Adrenal gland (tissue), 12 donors: ENCODE measurements around the gene ROBO2. TPM values are rescaled to one million over a fixed set of nuclear protein-coding genes. Genes with fewer than 3 reads are reported as not detected.

Source experiments
- DNase-seq, 7 donors: peaks; one replicate each; pipeline ENCODE4 v3.0.0-alpha.2; 2019 to 2020
- H3K27ac ChIP-seq, 5 donors: fragments of 200-600 bp; sonication (generic) in 4 of 5; 1 replicate in 3 of 5; 2 replicates in 2 of 5; pipeline versions ENCODE4 v1.5.1 to v1.8.0; 2016 to 2020; ENCODE audit warnings: mild to moderate bottlenecking in 1 of 5
- H3K27me3 ChIP-seq: fragments of 200-600 bp; 2 replicates; pipeline ENCODE4 v1.8.0; 2021
- H3K36me3 ChIP-seq, 2 donors: fragments of 200-600 bp; replicated peaks in 1 of 2; 1 replicate in 1 of 2; 2 replicates in 1 of 2; pipeline versions ENCODE4 v1.5.1 to v1.8.0; 2018 to 2022
- H3K4me1 ChIP-seq, 2 donors: fragments of 200-600 bp; replicated peaks in 1 of 2; 1 replicate in 1 of 2; 2 replicates in 1 of 2; pipeline versions ENCODE4 v1.5.1 to v1.8.0; 2018 to 2021
- H3K4me3 ChIP-seq, 4 donors: fragments of 200-600 bp; sonication (generic) in 3 of 4; one replicate each; pipeline ENCODE4 v1.5.1; 2016 to 2018
- H3K9me3 ChIP-seq, 3 donors: fragments of 200-600 bp; sonication (generic) in 1 of 3; replicated peaks in 1 of 3; 1 replicate in 2 of 3; 2 replicates in 1 of 3; pipeline versions ENCODE4 v1.5.1 to v1.8.0; 2016 to 2021
- POLR2A ChIP-seq, 2 donors: fragments of 450-650 bp; IDR thresholded peaks; one replicate each; pipeline ENCODE4 v1.6.1; 2017; ENCODE audit warnings: antibody characterized with exemption in 2 of 2, mild to moderate bottlenecking in 2 of 2, moderate library complexity in 1 of 2
- WGBS, 4 donors: extraction: QIAGEN DNeasy Blood & Tissue Kit in 2 of 4; methylation state at CpG; one replicate each; pipeline versions ENCODE4 v1.1.5 to v1.1.7; 2013 to 2017; 5-methylcytosine and 5-hydroxymethylcytosine counted together
- intact Hi-C, 2 donors: fragments of 100-400 bp; cut with DNase I; formaldehyde crosslinking; loops; one replicate each; pipeline versions ENCODE4 v1.14.1 to v1.15.0; 2022 to 2023
- polyA plus RNA-seq, 3 donors: library from polyadenylated mRNA; stranded (reverse); fragments of 200-250 nt in 2 of 3; fragments of 350-450 nt in 1 of 3; fragmentation: Illumina TruSeq in 1 of 3; extraction: RNeasy Lipid Tissue Mini Kit (QIAGEN cat#74804) in 1 of 3; gene quantifications; one replicate each; pipeline ENCODE4 v1.2.3, GENCODE V29; 2013 to 2014
- total RNA-seq, 9 donors: library from RNA; depleted of rRNA in 4 of 9; stranded (reverse); fragments of >200 nt in 4 of 9; fragments of 120-200 nt in 1 of 9; fragmentation: NEBNext Ultra II Directional in 1 of 9; extraction: Animal tissue kit (Norgen Biotek cat#: 25700) in 1 of 9; gene quantifications; one replicate each; pipeline versions ENCODE4 v1.1.0 to v1.2.4, GENCODE V29; 2013 to 2023
- TF ChIP-seq, protein P1 (sequence below), 6 experiments: fragments of 450-650 bp in 4 of 6; fragments of 200-600 bp in 2 of 6; sonication (generic) in 1 of 6; IDR thresholded peaks; 1 replicate in 5 of 6; 2 replicates in 1 of 6; pipeline versions ENCODE4 v1.5.1 to v1.8.0; 2016 to 2021; ENCODE audit warnings: antibody characterized with exemption in 6 of 6, mild to moderate bottlenecking in 2 of 6, moderate library complexity in 1 of 6
- donor health status: healthy with polysubstance abuse.
- donor health status: Bipolar disorder and iron deficiency.
- donor health status: DM: yes; HTN: yes; CAD: no.
- donor health status: DM: no; HTN: no; CAD: no.
- donor health status: DM: no; HTN: no; CAD: no.
- donor health status: DM: yes; HTN: yes; CAD: no.

The ROBO2 gene
- total and polyA plus RNA-seq, 12 donors, result 0.30 to 9.9 (median 2.5) TPM; not detected in 1

DNA sequence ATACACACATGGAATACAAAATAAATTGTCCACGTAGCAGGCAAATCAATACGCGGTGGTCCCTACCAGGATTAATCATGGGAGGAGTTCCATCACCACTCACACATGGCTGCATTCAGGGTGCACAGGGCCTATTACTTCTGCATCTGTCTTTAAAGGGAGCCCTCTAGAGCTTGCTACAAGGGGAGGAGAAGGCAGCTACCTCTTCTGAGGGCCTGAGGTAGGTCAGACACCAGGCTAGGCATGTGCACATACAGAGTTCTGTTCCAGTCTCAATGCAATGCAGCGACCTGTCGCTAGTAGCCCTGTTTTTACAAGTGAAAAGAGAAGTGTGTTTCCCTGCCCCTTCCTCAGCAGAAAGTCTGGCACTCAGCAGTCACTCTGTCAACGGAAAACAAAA lies 102.7 kb downstream of the ROBO2 start:
- H3K9me3 ChIP-seq, result no peaks in the 10 kb centered on the region
- no peak overlapping the region for H3K4me3 ChIP-seq
- TF ChIP-seq POLR2A (IDR thresholded peaks at IDR 0.05), result no peak
- TF ChIP-seq, protein P1, sequence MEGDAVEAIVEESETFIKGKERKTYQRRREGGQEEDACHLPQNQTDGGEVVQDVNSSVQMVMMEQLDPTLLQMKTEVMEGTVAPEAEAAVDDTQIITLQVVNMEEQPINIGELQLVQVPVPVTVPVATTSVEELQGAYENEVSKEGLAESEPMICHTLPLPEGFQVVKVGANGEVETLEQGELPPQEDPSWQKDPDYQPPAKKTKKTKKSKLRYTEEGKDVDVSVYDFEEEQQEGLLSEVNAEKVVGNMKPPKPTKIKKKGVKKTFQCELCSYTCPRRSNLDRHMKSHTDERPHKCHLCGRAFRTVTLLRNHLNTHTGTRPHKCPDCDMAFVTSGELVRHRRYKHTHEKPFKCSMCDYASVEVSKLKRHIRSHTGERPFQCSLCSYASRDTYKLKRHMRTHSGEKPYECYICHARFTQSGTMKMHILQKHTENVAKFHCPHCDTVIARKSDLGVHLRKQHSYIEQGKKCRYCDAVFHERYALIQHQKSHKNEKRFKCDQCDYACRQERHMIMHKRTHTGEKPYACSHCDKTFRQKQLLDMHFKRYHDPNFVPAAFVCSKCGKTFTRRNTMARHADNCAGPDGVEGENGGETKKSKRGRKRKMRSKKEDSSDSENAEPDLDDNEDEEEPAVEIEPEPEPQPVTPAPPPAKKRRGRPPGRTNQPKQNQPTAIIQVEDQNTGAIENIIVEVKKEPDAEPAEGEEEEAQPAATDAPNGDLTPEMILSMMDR (IDR thresholded peaks at IDR 0.05), result no peak
- no peak overlapping the region for H3K27ac ChIP-seq
- DNase-seq, result no peak
- 53 to 86% (median 70%) methylated on average over 6 of the region's 6 CpGs for WGBS, 4 donors
- intact Hi-C loops, result no loop called here
- no peaks in the 10 kb centered on the region for H3K4me1 ChIP-seq
- H3K27me3 ChIP-seq, result no peaks in the 10 kb centered on the region
- H3K36me3 ChIP-seq, result no peaks in the 10 kb centered on the region

DNA sequence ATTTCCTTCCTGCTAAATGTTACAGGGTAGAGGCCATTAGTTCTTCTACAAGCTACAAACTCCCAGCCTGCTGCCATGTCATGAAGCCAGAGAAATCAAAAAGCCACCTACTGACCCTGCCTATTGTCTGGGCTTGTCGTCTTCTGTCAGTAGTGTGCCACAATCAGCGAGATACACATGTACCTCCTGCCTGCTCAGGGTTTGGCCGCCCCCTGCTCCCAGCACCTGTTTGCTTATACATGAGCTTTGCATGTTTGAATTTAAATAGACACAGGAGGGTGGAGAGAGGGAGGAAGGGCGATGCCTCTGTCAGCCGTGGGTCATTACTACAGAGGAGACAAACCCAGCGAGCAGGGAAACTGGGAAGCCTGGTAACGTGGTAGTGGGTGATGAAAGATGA lies 106.1 kb downstream of the ROBO2 start:
- intact Hi-C loops, result no loop called here
- no peak overlapping the region for H3K4me3 ChIP-seq

DNA sequence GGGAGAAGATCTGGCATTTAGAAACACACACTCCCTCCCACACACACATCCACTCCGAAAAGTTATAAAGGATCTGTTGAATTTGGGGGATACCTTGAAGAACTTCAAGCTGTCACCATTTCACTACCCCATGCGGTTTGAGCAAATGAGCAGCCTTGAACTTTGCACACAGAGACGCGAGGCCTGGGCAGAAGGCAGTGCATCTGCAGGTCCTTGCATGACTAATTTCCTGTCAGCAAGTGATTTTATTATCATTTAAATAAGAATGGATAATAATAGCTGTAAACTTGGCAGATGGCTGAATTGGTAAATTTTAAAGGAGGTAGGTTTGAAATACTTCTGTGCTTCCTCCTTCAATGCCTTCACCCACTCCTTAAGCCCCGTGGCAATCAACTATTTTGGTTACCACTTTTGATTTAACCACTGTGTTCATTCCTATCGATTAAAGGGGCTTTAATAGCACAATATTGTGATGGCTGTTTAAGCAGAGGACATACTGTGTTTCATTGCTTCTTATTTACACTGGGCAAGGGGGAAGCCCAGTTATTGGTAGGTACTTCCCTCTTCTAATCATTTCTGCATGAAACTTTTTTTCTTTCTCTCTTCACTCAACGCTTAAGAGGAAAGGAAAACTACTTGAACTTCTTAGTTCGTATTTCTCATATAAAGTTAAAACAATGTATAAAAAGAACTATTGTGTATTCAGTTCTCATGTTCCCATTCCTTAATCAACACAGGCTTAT lies 108.1 kb downstream of the ROBO2 start:
- no peaks in the 10 kb centered on the region for H3K36me3 ChIP-seq
- 48 to 56% (median 55%) methylated on average over 8 of the region's 8 CpGs for WGBS, 4 donors
- intact Hi-C loops, result no loop called here
- H3K27me3 ChIP-seq, result no peaks in the 10 kb centered on the region
- no peaks in the 10 kb centered on the region for H3K4me1 ChIP-seq
- no peak for DNase-seq
- no peak for TF ChIP-seq POLR2A (IDR thresholded peaks at IDR 0.05)
- TF ChIP-seq, protein P1 (IDR thresholded peaks at IDR 0.05), result no peak
- H3K4me3 ChIP-seq, result no peak overlapping the region
- H3K27ac ChIP-seq, result no peak overlapping the region
- no peaks in the 10 kb centered on the region for H3K9me3 ChIP-seq

More for the DNA sequence above, 106.1 kb downstream of the ROBO2 start:
- Histone ChIP-seq H3K4me1 (no peaks in the 10 kb centered on the region), H3K27ac (no peak overlapping the region), H3K9me3 (no peaks in the 10 kb centered on the region), H3K36me3 (no peaks in the 10 kb centered on the region), H3K27me3 (no peaks in the 10 kb centered on the region)
- TF ChIP-seq POLR2A (IDR thresholded peaks at IDR 0.05), result no peak
- TF ChIP-seq, protein P1 (IDR thresholded peaks at IDR 0.05), result no peak
- 76 to 81% (median 79%) methylated on average over 7 of the region's 7 CpGs for WGBS, 4 donors
- no peak for DNase-seq

DNA sequence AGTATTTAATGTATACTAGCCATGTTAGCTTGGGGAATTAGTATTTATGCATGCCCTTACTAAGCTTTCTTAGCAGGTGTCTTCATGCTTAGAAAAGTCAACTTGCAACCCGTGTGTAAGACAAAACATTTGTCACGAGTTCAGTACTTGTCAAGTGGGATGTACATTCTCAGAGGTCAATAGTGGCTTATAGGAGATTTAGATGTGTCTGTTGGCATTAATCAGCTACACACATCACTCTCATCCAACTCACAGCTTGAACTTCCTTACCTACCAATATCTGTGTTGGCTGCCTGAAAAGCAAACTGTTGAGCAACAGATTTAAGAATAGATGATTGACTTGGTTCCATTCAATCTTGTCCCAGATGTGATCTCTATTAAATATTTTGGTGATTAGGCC lies 109.5 kb downstream of the ROBO2 start:
- Histone ChIP-seq H3K27me3 (no peaks in the 10 kb centered on the region), H3K4me3 (no peak overlapping the region), H3K9me3 (no peaks in the 10 kb centered on the region), H3K27ac (no peak overlapping the region), H3K4me1 (no peaks in the 10 kb centered on the region), H3K36me3 (no peaks in the 10 kb centered on the region)
- intact Hi-C loops, result no loop called here
- DNase-seq, result no peak
- no peak for TF ChIP-seq POLR2A (IDR thresholded peaks at IDR 0.05)
- TF ChIP-seq, protein P1 (IDR thresholded peaks at IDR 0.05), result no peak
- WGBS, 4 donors, result 79 to 90% (median 87%) methylated on average over 2 of the region's 2 CpGs
